ENCODE measurements around the gene BMX.
A peak's percentile ranks its signal among the peaks of the same experiment; 100 is the strongest.

BMX gene

GRCh38 chrX:15468036-15468435 lies 32.6 kb upstream of the BMX start:
- no peak for DNase-seq (ENCODE audit: extremely low read depth, insufficient read length)
- Histone ChIP-seq H3K27me3 (replicated peaks; ENCODE audit: control insufficient read depth, insufficient read depth, low read length) (no peaks in the 10 kb centered on the region), H3K4me3 (replicated peaks; ENCODE audit: low read depth, low read length) (no peak overlapping the region), H3K36me3 (ENCODE audit: control insufficient read depth, insufficient read depth, low read length) (no peaks in the 10 kb centered on the region)
- TF ChIP-seq, protein P1, sequence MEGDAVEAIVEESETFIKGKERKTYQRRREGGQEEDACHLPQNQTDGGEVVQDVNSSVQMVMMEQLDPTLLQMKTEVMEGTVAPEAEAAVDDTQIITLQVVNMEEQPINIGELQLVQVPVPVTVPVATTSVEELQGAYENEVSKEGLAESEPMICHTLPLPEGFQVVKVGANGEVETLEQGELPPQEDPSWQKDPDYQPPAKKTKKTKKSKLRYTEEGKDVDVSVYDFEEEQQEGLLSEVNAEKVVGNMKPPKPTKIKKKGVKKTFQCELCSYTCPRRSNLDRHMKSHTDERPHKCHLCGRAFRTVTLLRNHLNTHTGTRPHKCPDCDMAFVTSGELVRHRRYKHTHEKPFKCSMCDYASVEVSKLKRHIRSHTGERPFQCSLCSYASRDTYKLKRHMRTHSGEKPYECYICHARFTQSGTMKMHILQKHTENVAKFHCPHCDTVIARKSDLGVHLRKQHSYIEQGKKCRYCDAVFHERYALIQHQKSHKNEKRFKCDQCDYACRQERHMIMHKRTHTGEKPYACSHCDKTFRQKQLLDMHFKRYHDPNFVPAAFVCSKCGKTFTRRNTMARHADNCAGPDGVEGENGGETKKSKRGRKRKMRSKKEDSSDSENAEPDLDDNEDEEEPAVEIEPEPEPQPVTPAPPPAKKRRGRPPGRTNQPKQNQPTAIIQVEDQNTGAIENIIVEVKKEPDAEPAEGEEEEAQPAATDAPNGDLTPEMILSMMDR (IDR thresholded peaks at IDR 0.05; ENCODE audit: insufficient read depth, low read length, poor library complexity, severe bottlenecking): peak; percentile 45

DNA sequence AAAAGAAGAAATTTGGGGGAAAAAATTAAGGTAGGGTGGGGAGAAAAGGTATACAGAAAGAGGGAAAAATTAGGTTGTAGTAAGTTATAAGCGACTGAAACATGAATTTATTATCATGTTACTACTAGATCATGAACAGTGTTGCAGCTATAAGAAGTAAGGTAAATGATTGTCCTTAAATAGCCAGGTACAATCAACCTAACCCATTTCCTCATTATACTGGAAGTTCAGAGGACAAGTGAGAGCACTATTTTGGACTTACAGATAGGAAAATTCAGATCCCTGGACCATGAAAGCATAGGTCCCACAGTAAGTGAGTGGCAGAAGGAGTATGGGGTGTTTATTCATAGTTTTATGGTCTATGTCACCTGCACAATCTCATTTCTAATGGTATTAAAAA lies 31.0 kb upstream of the BMX start:
- TF ChIP-seq, protein P1 (IDR thresholded peaks at IDR 0.05; ENCODE audit: insufficient read depth, low read length, poor library complexity, severe bottlenecking): no peak
- no peaks in the 10 kb centered on the region for H3K36me3 ChIP-seq (ENCODE audit: control insufficient read depth, insufficient read depth, low read length)
- no peaks in the 10 kb centered on the region for H3K27me3 ChIP-seq (replicated peaks; ENCODE audit: control insufficient read depth, insufficient read depth, low read length)
- H3K4me3 ChIP-seq (replicated peaks; ENCODE audit: low read depth, low read length): no peak overlapping the region
- no peak for DNase-seq (ENCODE audit: extremely low read depth, insufficient read length)

- no peaks in the 10 kb centered on the region for H3K36me3 ChIP-seq (ENCODE audit: control insufficient read depth, insufficient read depth, low read length)
- no peaks in the 10 kb centered on the region for H3K27me3 ChIP-seq (replicated peaks; ENCODE audit: control insufficient read depth, insufficient read depth, low read length)
- H3K4me3 ChIP-seq (replicated peaks; ENCODE audit: low read depth, low read length): no peak overlapping the region
- no peak for DNase-seq (ENCODE audit: extremely low read depth, insufficient read length)
- TF ChIP-seq, protein P1 (IDR thresholded peaks at IDR 0.05; ENCODE audit: insufficient read depth, low read length, poor library complexity, severe bottlenecking): peak; percentile 84
Observed at GRCh38 chrX:15471028-15471427, 29.6 kb upstream of the BMX start.

GRCh38 chrX:15472531-15472930 lies 28.1 kb upstream of the BMX start:
- no peak for DNase-seq (ENCODE audit: extremely low read depth, insufficient read length)
- TF ChIP-seq, protein P1 (IDR thresholded peaks at IDR 0.05; ENCODE audit: insufficient read depth, low read length, poor library complexity, severe bottlenecking): no peak

DNA sequence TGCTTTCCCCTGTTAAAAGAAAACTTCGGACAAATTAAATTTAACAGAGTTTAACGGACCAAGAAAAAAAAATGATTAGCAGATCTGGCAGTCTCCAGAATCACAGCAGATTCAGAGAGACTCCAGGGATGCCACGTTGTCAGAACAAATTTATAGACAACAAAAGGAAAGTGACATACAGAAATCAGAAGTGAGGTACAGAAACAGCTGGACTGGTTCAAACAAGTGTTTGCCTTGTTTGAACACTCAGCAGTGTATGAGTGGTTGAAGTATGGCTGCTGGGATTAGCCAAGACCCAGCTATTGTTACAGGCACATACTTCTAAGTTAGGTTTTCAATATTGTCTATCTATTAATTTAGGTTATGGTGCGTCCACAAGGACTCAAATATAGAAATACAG lies 26.6 kb upstream of the BMX start:
- no peak for DNase-seq (ENCODE audit: extremely low read depth, insufficient read length)
- Histone ChIP-seq H3K4me3 (replicated peaks; ENCODE audit: low read depth, low read length) (no peak overlapping the region), H3K27me3 (replicated peaks; ENCODE audit: control insufficient read depth, insufficient read depth, low read length) (no peaks in the 10 kb centered on the region), H3K36me3 (ENCODE audit: control insufficient read depth, insufficient read depth, low read length) (no peaks in the 10 kb centered on the region)
- TF ChIP-seq, protein P1 (IDR thresholded peaks at IDR 0.05; ENCODE audit: insufficient read depth, low read length, poor library complexity, severe bottlenecking): no peak

More at GRCh38 chrX:15472531-15472930, 28.1 kb upstream of the BMX start:
- no peaks in the 10 kb centered on the region for H3K27me3 ChIP-seq (replicated peaks; ENCODE audit: control insufficient read depth, insufficient read depth, low read length)
- no peak overlapping the region for H3K4me3 ChIP-seq (replicated peaks; ENCODE audit: low read depth, low read length)
- H3K36me3 ChIP-seq (ENCODE audit: control insufficient read depth, insufficient read depth, low read length): no peaks in the 10 kb centered on the region

DNA sequence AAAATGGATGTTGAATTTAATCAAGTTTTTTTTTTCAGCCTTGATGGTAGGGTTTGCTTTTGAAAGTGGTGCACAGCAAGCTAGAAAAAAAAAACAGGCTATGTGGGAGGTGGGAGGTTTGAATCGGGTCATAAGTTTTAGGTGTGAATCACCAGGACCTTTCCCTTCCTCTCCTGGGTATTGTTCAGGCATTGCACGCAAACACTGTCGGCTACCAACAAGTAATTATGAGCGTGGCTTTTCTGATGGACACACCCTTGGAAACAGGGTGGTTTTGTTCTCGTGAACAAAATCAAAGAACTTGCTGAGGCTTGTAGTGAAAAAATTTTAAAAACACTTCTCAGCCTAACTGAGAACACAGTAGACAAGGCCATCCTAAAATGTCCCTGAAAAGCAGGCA lies 25.6 kb upstream of the BMX start:
- H3K27me3 ChIP-seq (replicated peaks; ENCODE audit: control insufficient read depth, insufficient read depth, low read length): no peaks in the 10 kb centered on the region
- H3K4me3 ChIP-seq (replicated peaks; ENCODE audit: low read depth, low read length): no peak overlapping the region
- no peaks in the 10 kb centered on the region for H3K36me3 ChIP-seq (ENCODE audit: control insufficient read depth, insufficient read depth, low read length)
- TF ChIP-seq, protein P1 (IDR thresholded peaks at IDR 0.05; ENCODE audit: insufficient read depth, low read length, poor library complexity, severe bottlenecking): no peak
- DNase-seq (ENCODE audit: extremely low read depth, insufficient read length): no peak

Measured in GM06990 (cell line).